Epithelial cell of proximal tubule (primary cell): ENCODE data around the gene CHDH. TPM values are rescaled to one million over a fixed set of nuclear protein-coding genes. Genes with fewer than 3 reads are reported as not detected.

Source experiments
- DNase-seq: peaks from one replicate; pipeline ENCODE4 v3.0.0-alpha.2; 2011; ENCODE audit warnings: low read depth
- H3K4me3 ChIP-seq: 2 replicates; pipeline ENCODE4 v1.5.1; 2011; ENCODE audit warnings: low read depth, mild to moderate bottlenecking, low read length
- CTCF ChIP-seq: conservative IDR thresholded peaks from 2 replicates; pipeline ENCODE4 v1.5.1; 2012; ENCODE audit warnings: low read depth, mild to moderate bottlenecking, low read length
- total RNA-seq: library from RNA; depleted of rRNA; stranded (reverse); fragments of >200 nt; gene quantifications from 2 replicates; pipeline ENCODE4 v1.2.3, GENCODE V29; 2015

Gene CHDH
- 4.5 and 9.2 TPM in 2 replicates for total RNA-seq

- no peak for DNase-seq
- no peak for TF ChIP-seq CTCF
- H3K4me3 ChIP-seq, result peak within 1 kb of the TSS; percentile 68
Measured at GRCh38 chr3:53846134-53846850, at the start of gene CHDH, which contains the start of gene IL17RB. CHDH (minus strand) TSS chr3:53846419; CDS start chr3:53824008, 22,411 bp downstream. IL17RB (plus strand) TSS chr3:53846568; CDS start chr3:53846589, 21 bp downstream.

- H3K4me3 ChIP-seq, result peak overlapping the region; percentile 87
- DNase-seq, result no peak
- no peak for TF ChIP-seq CTCF
Measured at GRCh38 chr3:53892286-53892637, 46.0 kb upstream of the CHDH start.

GRCh38 chr3:53891497-53892285 is 45.5 kb upstream of the CHDH start, which contains the start of gene SELENOK:
SELENOK (minus strand) TSS chr3:53891859.
- peak; percentile 96 for DNase-seq
- H3K4me3 ChIP-seq, result peak within 1 kb of the TSS; percentile 87
- no peak for TF ChIP-seq CTCF

GRCh38 chr3:53890726-53891475 is 44.7 kb upstream of the CHDH start:
- H3K4me3 ChIP-seq, result peak overlapping the region; percentile 87
- no peak for DNase-seq
- no peak for TF ChIP-seq CTCF

GRCh38 chr3:53888232-53888631 is 42.0 kb upstream of the CHDH start:
- no peak for DNase-seq
- H3K4me3 ChIP-seq, result no peak overlapping the region
- TF ChIP-seq CTCF, result no peak

GRCh38 chr3:53887446-53887845 is 41.2 kb upstream of the CHDH start:
- no peak for TF ChIP-seq CTCF
- no peak for DNase-seq
- no peak overlapping the region for H3K4me3 ChIP-seq
